ENCODE measurements around the gene SUPT4H1. TPM values are rescaled to one million over a fixed set of nuclear protein-coding genes. Genes with fewer than 3 reads are reported as not detected.

SUPT4H1 gene
- total RNA-seq, 1 donor from 2014 or later = 82.4 TPM

DNA sequence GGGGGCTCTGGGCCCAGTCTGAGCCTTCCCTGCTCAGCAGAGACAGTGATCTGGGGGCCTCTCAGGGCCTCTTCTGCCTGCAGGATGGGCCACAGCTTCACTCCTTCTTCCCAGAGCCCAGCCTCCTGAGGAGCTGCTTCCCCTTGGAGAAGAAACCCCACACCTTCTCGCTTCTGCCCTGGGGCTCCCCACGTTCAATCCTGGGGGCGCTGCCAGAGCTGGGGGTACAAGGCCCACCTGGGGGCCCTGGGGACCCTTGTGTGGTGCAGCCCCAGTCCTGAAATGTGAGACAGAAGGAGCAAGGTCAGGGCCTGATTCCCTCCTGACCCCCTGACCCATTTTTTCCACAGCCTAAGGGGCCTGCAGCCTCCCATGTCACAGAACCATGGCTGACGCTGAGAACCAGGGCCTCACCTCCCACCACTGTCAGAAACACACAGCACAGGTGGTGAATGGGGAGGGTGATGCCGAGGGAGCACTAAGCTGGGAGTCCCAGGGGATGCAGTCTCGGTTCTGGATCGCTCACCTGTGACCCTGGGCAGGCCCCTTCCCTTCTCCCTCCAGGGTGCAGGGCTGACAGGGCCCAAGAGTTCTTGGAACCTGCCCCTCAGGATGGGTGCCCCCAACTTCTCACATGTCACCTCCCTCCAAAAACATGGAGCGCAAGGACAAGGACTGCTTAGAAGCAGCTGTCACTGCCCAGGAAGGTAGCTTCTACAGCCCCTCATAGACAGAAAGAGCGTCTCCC lies 49.7 kb downstream of the SUPT4H1 start:
- H3K4me1 ChIP-seq = no peaks in the 10 kb centered on the region
- no peak for ATAC-seq
- H3K36me3 ChIP-seq = no peaks in the 10 kb centered on the region
- DNase-seq = peak; percentile 18
- no peak overlapping the region for H3K4me3 ChIP-seq
- TF ChIP-seq, protein P1, sequence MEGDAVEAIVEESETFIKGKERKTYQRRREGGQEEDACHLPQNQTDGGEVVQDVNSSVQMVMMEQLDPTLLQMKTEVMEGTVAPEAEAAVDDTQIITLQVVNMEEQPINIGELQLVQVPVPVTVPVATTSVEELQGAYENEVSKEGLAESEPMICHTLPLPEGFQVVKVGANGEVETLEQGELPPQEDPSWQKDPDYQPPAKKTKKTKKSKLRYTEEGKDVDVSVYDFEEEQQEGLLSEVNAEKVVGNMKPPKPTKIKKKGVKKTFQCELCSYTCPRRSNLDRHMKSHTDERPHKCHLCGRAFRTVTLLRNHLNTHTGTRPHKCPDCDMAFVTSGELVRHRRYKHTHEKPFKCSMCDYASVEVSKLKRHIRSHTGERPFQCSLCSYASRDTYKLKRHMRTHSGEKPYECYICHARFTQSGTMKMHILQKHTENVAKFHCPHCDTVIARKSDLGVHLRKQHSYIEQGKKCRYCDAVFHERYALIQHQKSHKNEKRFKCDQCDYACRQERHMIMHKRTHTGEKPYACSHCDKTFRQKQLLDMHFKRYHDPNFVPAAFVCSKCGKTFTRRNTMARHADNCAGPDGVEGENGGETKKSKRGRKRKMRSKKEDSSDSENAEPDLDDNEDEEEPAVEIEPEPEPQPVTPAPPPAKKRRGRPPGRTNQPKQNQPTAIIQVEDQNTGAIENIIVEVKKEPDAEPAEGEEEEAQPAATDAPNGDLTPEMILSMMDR (IDR thresholded peaks at IDR 0.05) = no peak
- H3K9me3 ChIP-seq = no peaks in the 10 kb centered on the region
- H3K27me3 ChIP-seq (ENCODE audit: low read depth) = no peaks in the 10 kb centered on the region
- intact Hi-C loops (cut with DNase I) = no loop called here
- H3K27ac ChIP-seq = no peak overlapping the region

DNA sequence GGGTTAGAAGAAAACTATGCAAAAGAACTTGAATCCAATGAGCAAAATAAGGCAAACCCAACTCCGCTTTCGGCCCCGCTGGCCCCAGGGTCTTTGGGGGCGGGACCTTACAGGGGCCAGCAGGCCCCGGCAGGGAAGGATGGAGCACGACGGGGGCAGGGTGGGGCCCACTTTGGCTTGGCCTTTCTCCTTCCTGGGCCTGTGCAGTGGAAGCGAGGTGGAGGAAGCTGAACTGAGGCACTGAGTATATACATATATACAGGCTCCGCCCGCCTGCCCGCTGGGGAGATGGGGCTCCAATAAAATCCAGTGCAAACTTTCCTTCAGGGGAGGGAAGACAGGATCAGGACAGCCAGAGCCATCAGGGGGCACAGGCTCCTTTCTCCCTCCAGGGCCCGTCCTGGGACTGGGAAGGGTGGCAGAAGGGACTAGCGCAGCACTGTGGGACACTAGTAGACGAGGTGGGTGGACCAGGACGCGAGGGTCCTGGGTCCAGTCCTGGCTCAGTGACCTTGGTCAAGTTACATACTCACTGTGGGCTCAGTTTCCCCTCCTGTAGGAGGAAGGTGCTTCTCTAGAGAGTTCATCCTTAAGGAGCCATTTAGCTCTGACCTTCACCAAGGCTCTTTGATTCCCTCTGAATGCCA lies 50.4 kb downstream of the SUPT4H1 start:
- Histone ChIP-seq H3K9me3 (no peaks in the 10 kb centered on the region), H3K36me3 (no peaks in the 10 kb centered on the region), H3K27me3 (ENCODE audit: low read depth) (no peaks in the 10 kb centered on the region), H3K27ac (no peak overlapping the region), H3K4me3 (no peak overlapping the region), H3K4me1 (no peaks in the 10 kb centered on the region)
- intact Hi-C loops (cut with DNase I) = no loop called here
- ATAC-seq (no peak), DNase-seq (no peak)
- TF ChIP-seq, protein P1 (IDR thresholded peaks at IDR 0.05) = no peak

DNA sequence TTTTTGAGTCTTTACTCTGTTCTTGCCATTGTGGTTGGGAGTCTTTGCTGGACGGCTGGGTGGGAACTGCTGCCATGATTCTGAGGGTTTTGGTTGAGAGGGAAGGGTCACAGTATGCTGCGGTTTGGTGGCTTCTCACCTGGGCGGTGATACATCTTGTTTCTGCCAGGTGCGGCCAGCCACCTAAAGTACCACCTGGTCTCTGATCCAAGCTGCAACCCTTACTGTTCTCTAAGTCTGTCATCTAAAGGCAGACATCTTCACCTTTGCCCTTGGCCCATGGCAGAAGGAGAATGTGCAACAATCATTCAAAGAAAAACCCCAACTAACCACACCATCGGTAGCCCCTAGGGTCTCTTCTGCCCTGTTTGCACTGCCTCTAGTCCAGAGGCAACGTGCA lies 51.7 kb downstream of the SUPT4H1 start:
- TF ChIP-seq, protein P1 (IDR thresholded peaks at IDR 0.05) = no peak
- no peaks in the 10 kb centered on the region for H3K4me1 ChIP-seq
- intact Hi-C loops (cut with DNase I) = no loop called here
- H3K36me3 ChIP-seq = no peaks in the 10 kb centered on the region
- ATAC-seq (no peak), DNase-seq (peak; percentile 10)
- no peaks in the 10 kb centered on the region for H3K27me3 ChIP-seq (ENCODE audit: low read depth)
- no peak overlapping the region for H3K27ac ChIP-seq
- no peak overlapping the region for H3K4me3 ChIP-seq
- H3K9me3 ChIP-seq = no peaks in the 10 kb centered on the region

Small RNA genes within 50 kb of the gene (microRNA-seq; reads per million reads assigned to microRNA genes)
- gene MIR4736 (ENCODE audit: borderline number of aligned reads) = not detected

Other genes with a start within 250 kb of the SUPT4H1 start
- gene OR4D1, start 203.8 kb downstream of the SUPT4H1 start, total RNA-seq = not detected
- not detected for gene OR4D2, start 185.2 kb downstream of the SUPT4H1 start, total RNA-seq
- gene EPX, start 159.5 kb downstream of the SUPT4H1 start, total RNA-seq = not detected
- 20.1 TPM for gene MKS1, start 132.9 kb downstream of the SUPT4H1 start, total RNA-seq
- not detected for gene LPO, start 113.6 kb downstream of the SUPT4H1 start, total RNA-seq
- gene MPO, start 71.3 kb downstream of the SUPT4H1 start, total RNA-seq = 1.1 TPM
- 20.2 TPM for gene TSPOAP1, start 23.4 kb downstream of the SUPT4H1 start, total RNA-seq
- gene RNF43, start 65.3 kb upstream of the SUPT4H1 start, total RNA-seq = 9.7 TPM
- gene HSF5, start 136.2 kb upstream of the SUPT4H1 start, total RNA-seq = 0.32 TPM
- 37.3 TPM for gene MTMR4, start 162.4 kb upstream of the SUPT4H1 start, total RNA-seq

Measured in lower lobe of right lung (tissue), 2 donors.